Testis (tissue), 2 donors: ENCODE data around the gene VASH2.

Experiments used
- CTCF ChIP-seq, 3 experiments: fragments of 450-650 bp in 2 of 3; fragments of 200-600 bp in 1 of 3; sonication (generic) in 1 of 3; IDR thresholded peaks; one replicate each; pipeline ENCODE4 v1.5.1; 2016 to 2019; ENCODE audit warnings: antibody characterized with exemption in 3 of 3, mild to moderate bottlenecking in 2 of 3, moderate library complexity in 1 of 3
- POLR2A ChIP-seq: fragments of 450-650 bp; IDR thresholded peaks from one replicate; pipeline ENCODE4 v1.6.1; 2017; ENCODE audit warnings: antibody characterized with exemption, mild to moderate bottlenecking, moderate library complexity

- TF ChIP-seq CTCF (IDR thresholded peaks at IDR 0.05) (no peak), POLR2A (no peak)
These were observed 32.2 kb downstream of the VASH2 start for GRCh38 chr1:212982430-212983152.
